ENCODE measurements around the gene EIF2D. TPM values are rescaled to one million over a fixed set of nuclear protein-coding genes. Genes with fewer than 3 reads are reported as not detected.

EIF2D gene
- total RNA-seq, 1 experiment from 2014 or later: 25.2 TPM

DNA sequence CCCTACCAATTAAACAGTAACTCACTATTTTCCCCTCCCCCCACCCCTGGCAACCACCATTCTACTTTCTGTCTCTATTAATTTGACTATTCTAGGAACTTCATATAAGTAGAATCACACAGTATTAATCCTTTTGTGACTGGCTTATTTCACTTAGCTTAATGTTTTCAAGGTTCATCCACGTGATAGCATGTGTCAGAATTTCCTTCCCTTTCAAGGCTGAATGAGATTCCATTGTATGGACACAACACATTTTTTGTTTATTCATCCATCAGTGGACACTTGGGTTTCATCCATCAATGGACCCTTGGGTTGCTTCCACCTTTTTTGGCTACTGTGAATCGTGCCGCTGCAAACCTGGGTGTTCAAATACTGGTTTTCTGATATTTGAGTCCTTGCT is 41.7 kb downstream of the EIF2D start:
- DNase-seq (ENCODE audit: low read depth): no peak

DNA sequence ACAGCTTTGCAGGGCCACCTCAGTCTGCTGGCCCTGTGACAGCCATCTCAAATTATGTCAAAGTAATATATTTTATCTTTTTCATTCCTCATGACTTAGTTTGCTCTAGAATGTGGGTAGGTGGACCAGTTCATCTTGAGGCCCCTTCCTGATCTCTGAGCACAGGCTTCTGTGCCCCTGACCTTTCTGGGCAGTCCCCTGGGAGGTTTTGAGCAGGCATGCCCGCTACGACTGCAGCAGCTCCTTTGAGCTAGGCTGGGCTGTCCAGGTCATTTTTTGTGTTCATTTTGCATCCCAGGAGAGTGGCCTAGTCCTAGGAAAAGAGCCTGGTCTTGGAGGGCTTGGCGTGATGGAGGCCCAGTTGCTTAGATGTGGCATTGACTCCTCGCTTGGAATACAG is 42.7 kb downstream of the EIF2D start:
- DNase-seq (ENCODE audit: low read depth): no peak

DNA sequence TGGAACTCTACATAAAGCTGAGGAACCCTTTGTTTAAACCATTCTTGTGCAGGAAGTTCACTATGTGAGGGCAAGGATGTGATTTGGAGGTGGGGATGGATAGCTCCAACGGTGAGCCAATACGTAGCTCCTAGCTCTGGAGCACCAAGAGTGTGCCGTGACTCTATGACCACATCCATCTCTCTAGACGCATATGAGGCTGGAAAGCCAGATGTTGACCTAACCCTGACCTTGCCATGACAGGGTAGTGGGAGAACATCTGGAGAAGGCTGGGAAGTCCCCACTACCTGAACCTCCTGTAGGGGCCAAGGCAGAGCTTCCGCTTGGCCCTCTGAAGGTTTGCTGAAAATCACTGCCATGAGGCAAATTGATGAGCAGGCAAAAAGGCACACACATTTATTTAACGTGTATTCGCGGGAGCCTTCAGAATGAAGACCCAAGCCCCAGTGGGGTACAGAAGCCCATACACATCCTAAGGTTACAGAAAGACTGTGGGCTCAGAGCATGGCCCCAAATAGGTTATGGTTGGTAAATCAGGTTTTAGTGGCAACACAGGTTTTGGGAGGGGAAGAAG is 43.4 kb downstream of the EIF2D start:
- no peak for DNase-seq (ENCODE audit: low read depth)

DNA sequence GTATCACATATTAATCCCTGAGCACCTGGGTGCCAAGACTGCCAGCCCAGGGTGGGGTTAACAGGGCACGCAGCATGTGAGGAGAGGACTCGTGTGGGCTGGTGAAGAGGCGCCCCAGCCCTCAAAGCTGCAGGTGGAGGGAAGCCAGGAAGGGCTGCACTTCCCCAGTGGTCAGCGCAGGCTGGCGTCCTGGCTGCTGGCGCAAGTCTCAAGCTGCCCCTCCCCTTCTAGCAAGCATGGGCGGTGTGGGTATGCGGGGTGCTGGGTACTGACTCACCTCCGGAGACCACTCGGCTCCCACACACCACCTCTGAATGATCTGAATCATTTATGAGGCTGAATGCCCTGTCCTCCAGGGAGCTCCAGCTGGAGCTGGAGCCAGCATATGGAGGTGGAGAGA is 44.0 kb downstream of the EIF2D start:
- DNase-seq (ENCODE audit: low read depth): peak; percentile 63

DNA sequence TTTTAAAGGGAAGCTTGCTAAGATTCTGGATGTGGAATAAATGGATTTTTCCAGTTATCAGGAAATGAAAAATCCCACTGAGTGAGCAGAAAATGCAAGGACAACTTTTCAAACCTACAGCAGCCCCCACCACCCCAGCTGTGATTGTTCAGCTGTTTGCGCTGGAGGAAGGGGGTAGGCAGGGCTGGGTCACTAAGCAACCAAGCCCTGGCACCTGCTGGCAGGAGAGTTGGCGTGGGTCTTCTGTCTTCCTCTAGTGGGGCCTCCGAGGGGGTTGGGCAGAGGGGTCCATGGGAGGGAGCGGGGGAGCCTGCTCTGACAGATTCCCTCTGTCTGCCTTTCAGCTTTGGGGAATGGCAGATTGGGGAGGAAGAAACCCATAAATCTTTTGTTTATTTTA is 45.3 kb downstream of the EIF2D start:
- DNase-seq (ENCODE audit: low read depth): no peak

DNA sequence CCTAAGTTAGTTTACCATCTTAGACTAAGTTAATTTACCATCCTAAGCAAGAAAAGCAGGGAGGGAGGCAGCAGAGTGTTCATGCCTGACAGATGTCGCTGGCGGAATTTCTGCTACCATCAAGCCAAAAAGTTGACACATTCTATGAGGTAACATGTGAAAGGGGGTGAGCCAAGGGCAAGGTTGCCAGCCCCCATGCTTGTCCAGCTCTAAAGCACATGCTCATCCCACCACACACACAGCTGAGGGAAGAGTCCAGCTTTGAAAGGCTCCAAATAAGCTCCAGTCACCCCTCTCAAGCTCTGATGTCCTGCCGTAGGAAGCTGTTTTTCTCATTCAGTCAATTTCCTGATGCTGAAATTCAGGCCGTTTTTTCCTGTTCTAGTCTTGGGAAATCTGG is 46.3 kb downstream of the EIF2D start:
- DNase-seq (ENCODE audit: low read depth): no peak

DNA sequence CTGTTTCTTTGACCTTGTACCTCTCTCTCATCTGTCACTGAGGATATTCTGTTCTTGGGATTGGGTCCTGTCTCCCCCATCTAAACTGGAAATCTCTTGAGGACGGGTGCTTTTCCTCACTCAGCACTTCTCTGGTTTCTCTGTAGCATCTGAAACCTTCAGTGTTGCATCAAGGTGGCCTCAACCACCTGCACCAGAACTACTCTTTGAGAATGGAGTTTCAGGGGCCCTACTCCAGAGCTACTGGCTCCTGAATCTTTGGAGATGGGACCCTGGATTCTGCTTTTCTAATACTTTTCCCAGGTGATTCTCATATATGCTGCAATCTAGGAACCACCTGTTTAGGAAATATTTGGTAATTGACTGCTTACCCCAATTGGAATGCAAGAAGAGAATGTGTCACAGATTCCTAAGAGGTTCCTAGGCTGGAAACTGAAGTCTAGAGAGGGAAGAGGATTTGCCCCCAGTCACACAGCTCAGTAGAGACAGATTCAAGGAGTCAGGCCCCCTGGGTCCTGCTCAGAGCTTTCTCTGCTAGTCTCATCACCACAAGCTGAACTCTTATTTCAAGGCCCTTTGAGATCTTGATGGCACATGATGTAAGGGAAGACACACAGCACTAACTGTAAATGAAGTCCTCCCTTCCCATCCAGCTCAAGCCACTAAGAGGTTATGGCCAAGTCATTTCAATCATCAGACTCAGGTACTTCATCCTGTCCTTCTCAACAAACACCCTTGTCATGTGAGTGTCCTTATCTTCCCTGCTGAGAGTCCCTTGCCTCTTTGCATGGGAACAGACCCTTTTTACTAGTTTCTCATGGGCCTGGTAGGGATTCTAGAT is 48.7 kb downstream of the EIF2D start:
- no peak for DNase-seq (ENCODE audit: low read depth)

DNA sequence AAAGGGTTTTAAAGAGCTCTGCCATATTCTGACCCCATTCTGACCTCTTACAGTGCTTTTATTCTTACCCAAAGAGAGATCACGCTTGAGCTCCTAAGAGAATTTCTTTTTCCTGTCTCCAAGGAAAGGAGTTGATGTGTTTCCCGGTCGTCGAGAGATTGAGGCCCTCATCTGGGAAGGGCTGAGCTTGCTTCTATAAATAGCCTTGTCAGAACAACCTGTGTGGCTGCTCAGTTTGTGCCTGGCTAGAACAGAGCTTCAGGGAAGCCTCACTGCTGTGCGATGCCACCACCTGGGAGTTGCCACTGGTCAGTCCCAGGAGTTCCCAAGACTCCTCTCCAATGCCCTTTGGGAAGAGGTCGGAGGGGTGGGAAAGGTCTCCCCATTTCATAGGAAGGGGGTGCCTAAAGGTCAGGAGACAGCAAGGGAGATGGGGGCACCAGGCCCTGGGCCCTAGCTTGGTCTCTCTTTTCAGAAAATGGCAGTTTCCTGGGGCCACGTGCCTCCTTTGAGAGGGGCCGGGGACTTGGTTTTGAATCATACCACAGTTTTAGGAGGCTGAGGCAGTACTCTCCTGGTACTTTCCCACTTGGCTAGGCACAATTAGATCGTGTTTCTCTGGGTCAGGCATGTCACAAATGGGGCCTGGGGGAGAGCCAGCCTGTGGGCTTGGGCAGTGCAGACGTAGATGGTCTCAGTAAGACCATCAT is 52.1 kb downstream of the EIF2D start:
- no peak for DNase-seq (ENCODE audit: low read depth)

DNA sequence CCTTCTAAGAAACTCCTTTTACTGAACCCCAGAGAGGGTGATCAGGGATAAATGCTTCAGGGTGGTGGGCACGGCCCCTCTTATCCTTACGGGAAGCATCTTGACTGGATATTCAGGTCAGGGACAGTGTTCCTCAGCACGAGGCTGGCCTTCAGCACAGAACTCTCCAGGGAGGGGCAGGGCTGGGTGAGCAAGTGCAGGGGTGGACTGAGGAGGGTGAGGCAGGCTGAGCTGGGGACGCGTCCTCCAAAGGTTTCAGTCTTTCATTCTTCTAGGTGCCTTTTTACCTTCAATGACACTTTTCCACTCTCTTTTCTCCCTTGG is 52.6 kb downstream of the EIF2D start:
- no peak for DNase-seq (ENCODE audit: low read depth)

DNA sequence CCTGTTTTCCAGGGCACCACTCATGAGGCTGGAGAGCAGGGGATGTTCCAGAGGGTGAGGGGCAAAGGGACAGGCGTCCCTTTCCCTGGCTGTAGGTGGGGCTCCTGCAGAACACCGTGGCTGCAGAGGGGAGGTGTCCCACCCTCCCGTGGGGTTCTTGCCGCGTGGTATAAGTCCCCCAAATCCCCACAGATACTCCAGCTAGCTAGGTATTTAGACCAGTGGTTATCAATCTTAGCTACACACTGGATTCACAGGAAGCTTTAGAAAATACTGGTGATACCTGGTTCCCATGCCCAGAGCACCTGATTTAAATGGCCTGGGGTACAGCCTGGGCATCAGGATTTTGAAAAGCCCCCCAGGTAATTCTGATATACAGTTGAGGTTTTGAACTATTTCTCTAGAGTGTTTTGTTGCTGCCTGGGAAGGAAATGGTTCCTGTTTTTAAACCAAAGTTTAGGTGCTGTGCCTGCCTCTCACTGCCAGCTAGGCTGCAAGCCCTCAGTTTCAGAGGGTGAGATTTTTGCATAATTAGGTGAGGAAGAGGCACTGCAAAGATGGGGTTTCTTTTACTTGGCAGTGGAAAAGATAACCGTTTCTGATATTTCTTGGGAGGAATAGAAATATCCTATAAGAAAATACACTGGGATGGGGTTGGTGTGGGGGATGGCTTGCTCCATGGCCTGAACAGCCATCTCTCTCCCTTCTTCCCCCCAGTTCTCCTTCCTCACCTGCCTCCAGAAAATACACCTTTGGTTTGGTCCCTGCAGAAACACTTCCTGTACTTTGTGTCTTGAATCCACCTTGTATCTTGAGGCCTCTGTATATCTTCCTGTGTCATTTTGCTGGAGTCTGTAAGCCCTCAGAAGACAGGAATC is 53.2 kb downstream of the EIF2D start:
- DNase-seq (ENCODE audit: low read depth): no peak

DNA sequence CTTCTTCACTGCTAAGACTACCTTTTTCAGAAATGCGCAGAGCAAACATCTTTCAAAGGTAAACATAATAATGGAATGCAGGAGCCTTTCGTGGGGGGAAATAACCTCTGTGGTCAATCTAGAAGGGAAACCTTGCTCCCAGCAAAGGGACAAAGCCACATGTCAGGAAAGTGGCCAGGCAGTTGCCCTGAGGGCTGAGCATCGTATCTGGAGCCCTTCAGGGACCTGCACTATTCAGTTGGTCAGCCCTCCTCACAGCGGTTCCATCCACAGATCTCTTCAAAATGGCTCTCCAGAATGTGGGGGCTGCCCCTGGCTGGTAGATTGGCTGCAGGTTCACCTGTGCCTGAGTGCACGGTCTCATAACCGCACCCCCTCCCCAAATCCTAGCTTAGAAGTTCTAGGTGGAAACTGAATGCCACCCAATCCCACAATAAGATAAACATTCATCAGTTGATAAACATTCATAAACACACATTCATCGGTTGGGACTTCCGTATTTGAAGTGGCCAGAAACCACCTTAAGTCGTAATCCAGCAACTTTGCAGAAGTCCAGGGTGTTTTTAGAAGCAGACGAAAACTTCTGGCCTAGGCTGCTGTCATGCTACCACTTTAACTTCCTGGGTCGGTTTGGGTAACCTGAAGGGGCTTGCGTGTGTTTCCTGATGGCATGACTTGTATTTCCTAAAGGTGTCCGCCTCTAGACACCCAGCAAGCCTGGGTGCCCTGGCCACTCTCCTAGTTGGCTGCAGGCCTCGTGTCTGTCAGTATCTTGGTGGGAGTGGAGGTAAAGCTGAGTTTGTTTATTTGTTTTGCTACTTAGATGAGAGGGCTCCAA is 54.4 kb downstream of the EIF2D start:
- DNase-seq (ENCODE audit: low read depth): no peak

DNA sequence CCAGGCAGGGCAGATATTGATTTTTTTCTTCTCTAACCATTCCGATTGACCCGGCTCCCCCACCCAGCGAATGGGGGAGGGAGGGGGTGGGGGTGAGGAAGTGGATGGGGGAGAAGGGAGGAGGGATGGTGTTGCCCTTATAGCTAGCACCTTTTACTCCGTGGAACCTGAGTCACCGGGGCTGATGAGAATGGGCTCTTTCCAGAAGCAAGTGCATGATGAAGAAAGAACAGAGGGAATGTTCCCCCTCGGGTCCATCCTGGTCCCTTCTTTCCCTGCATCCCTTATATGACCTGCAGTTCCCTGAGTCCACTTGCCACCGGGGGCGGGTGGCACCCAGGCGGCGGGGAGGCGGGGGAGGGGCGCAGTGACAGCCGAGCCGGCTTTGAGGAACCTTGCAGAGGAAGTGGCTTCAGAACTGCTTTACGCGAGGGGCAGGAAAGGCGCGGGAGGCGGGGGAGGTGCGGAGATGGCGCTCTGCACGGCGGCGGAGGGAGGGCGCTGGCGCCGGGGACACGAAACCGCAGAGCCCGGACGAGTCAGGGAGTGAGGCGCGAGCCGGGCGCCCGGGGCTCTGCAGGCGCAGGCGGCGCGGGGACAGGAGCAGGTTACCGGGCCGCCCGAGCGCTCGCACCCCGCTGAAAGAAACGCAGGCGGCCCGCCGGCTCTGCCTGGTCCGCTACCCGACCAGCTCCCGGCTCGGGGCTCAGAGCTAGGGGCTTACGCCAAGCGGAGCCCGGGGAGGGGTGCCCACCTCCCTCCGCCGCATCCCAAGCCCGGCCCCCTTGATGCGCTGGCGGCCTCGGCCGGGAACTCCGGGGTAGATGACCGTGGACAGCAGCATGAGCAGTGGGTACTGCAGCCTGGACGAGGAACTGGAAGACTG is 55.3 kb downstream of the EIF2D start:
- peak; percentile 67 for DNase-seq (ENCODE audit: low read depth)

DNA sequence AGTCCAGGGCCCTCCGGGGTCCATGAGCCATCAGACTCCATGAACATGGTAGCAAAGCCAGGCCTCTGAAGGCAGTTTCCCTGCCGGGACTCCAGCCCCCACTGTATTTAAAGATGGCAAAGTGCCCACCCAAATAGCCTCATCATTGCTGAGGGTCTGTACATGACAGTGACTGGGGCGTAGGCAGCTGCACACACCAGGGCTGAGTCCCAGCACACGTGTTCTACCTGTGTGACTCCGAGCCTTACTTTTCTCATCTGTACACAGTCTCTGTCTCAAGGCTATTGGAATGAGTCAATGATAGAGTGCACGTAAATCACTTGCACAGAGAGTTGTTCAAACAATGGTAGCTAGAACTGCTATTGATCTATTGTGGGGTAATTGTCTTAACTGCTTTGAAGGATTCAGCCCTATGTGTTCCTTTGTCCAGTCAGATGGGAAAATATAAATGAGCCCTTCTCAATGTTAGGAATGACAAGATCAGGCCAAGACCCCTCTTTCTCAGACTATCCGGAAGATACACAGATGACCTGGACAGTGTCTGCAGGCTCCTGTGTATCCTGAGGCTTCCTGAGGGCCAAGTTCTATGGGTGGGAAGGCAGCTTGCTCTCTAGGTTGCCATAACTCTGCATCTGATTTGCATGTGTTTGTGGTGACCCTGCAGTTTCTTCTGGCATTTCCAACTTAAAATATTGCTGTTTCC is 56.1 kb downstream of the EIF2D start:
- no peak for DNase-seq (ENCODE audit: low read depth)

DNA sequence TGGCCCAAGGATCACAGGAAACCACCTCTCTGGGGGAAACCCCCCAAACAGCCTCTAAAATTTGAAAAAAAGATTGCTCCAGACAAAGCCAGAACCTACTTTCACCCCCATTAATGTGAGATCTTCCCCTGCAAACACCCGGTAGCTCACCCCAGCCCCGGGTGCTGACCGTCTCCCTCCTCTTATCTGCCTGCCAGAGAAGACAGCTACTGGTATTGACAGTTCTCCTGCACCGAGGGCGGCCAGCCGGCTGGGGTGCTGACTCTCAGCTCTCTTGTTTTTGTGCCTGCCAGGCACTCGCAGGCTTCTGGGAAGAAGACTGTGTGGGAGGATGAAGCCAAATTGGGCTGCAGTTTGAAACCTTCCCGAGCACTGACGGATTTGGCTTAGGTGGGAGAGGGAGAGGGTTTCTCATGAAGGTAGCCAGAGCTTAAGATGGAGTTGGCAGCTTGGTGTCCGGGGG is 56.8 kb downstream of the EIF2D start:
- DNase-seq (ENCODE audit: low read depth): no peak

DNA sequence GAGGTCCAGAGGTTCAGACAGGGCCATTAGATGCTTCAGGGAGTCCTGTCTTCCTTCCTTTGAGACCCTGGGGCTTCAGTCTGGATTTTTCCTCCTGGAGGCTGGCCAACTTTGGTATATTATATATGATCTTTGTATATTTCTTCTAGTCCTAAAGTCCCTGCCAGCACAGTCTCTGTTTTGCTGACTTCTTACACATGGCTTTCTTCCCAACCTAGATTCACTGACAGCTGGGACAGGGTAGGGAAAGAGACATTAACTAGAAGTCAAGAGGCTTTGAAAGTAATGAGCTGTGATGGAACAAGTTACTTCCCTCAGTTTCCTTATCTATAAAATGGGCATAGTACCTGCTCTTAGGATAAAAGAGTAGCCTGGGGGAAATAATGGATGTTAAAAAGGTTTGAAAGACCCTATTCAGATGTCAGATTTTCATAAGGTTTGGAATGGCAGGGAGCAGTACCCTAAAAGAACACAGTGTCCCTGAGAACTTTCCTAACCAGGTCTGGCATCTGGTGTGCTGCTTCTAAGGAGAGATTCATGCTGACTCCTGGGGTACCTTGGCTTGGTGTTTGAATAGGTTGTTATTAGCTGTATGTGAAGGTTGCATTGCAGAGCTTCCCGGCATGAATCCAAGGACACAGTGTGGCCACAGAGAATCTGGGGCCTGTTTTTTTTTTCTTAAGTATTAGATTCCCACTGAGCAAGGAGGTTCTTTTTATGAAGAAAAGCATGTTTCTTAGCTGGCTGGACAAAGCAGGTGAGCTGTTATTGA is 57.4 kb downstream of the EIF2D start:
- no peak for DNase-seq (ENCODE audit: low read depth)

DNA sequence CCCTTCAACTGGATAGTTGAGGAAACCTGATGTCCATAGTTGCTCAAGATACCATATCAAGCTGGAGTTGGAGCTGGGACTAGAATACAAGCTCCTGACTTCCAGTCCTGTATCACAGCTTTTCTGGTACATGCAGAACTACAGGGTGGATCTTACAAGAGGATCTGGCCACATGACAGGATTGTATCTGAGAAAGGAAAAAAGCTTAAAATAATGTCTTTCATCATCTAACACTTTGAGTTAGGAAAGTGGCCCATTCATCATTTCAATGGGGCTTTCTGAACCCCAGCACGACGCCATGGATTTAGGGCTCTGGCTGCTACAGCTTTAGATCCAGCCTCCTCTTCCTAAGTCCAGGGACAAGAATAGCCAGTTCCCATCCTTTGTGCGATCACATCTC is 58.1 kb downstream of the EIF2D start:
- DNase-seq (ENCODE audit: low read depth): no peak

DNA sequence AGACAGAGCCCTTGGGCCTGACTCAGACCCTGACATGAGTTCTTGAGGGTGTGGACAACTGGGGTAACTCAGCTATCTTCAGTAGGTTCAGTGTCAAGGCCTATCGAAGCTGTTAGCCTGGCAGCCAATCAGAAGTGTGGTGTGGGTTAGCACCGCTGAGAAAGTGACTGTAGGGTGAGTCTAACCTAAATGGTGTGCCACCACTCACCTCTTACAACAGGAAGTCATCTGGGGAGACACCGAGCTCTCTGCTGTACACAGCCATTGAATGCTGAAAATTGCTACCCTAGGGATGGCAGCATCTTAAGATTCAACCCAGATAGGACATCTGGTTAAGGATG is 60.3 kb downstream of the EIF2D start:
- no peak for DNase-seq (ENCODE audit: low read depth)

DNA sequence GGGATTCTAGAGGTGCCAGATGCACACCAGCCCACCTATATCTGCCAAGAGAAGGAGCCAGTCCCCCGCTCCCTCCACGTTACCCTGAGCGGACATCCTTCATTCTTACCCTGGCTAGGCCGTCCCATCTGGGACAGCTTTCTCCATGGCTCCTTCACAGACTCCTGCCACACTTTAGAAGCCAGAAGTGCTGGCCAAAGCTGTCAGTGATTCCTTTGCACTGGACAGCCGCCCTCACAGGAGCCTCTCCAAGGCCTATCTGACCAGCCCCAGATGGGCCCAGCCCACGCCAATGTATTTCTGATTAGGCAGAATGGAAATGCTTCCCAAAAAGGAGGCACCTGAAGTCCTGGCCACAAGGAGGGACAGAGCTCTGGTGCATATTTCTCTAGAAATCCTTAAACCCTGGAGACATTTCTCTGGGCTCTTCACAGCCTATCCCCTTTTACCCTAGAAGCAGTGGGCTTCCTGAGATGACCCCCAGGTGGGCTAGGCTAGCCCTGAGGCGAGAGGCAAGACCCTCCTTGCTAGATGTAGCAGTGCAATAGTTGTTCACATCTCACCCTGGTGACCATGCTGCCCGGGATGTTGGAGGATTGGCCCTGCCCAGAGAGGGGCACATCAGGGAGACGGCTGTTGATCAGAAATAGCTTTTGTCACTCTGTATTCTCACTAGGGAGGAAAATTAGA is 60.8 kb downstream of the EIF2D start:
- no peak for DNase-seq (ENCODE audit: low read depth)

Data from Daoy (cell line).